HCT116 (cell line): ENCODE data around the gene CERS6. TPM values are rescaled to one million over a fixed set of nuclear protein-coding genes. Genes with fewer than 3 reads are reported as not detected.

Experiments
- ATAC-seq: fragments of 200-7000 bp; cut with Tn5 transposase; 2 replicates; pipeline ENCODE4 v1.9.1; 2020; ENCODE audit warnings: mild to moderate bottlenecking, moderate library complexity
- BruUV-seq: library from RNA; stranded (reverse); fragments of 400-500 nt; replicated peaks from 2 replicates; lab custom pipeline; 2021; lab: Mats Ljungman, UMichigan
- CTCF ChIA-PET: fragments of 300-600 bp; sonication (Branson Sonifier 250); formaldehyde crosslinking; loops from one replicate; lab custom pipeline; 2021; ENCODE audit warnings: antibody characterized with exemption; lab: Charles Lee
- POLR2A ChIA-PET: fragments of 300-600, 350-600 bp; sonication (Branson Sonifier 250); formaldehyde crosslinking; loops from one replicate; lab custom pipeline; 2021; ENCODE audit warnings: antibody characterized with exemption; lab: Charles Lee
- RAD21 ChIA-PET, 2 experiments: fragments of 300-600 bp; sonication (Branson Sonifier 250); formaldehyde crosslinking; loops; one replicate each; lab custom pipeline; 2023; ENCODE audit warnings: low total read pairs in 2 of 2; ENCODE audit not compliant: uncharacterized antibody in 2 of 2, unreplicated experiment in 2 of 2, low non-redundant PET in 1 of 2; lab: Charles Lee
- DNase-seq: peaks from one replicate; pipeline ENCODE4 v3.0.0-alpha.2; 2010; ENCODE audit warnings: low read depth, low spot score
- H2AFZ ChIP-seq: fragments of 200-600 bp; shearing (Covaris generic), sonication (generic); 2 replicates; pipeline ENCODE4 v1.6.1; 2017; ENCODE audit warnings: low read depth, mixed run types, mixed read lengths, antibody characterized with exemption, low read length; ENCODE audit not compliant: poor library complexity, severe bottlenecking
- H3K27ac ChIP-seq: 2 replicates; pipeline ENCODE4 v1.5.1; 2012; ENCODE audit warnings: low read depth, low read length
- H3K27me3 ChIP-seq: fragments of 200-600 bp; sonication (generic); 2 replicates; pipeline ENCODE4 v1.6.1; 2016; ENCODE audit warnings: mixed run types, low read length, mixed read lengths; ENCODE audit not compliant: insufficient read depth
- H3K36me3 ChIP-seq, 2 experiments: fragments of 200-500 bp in 1 of 2; fragments of 200-600 bp in 1 of 2; sonication (Bioruptor generic) in 1 of 2; sonication (generic) in 1 of 2; 2 replicates each; pipeline versions ENCODE4 v1.5.1 to v1.6.1; 2014 to 2016; ENCODE audit warnings: low read length in 2 of 2, inconsistent platforms in 1 of 2, mixed read lengths in 1 of 2, mixed run types in 1 of 2; ENCODE audit not compliant: insufficient read depth in 2 of 2, control insufficient read depth in 1 of 2
- H3K4me1 ChIP-seq, 2 experiments: fragments of 200-600 bp in 1 of 2; sonication (generic) in 1 of 2; 2 replicates each; pipeline versions ENCODE4 v1.5.1 to v1.6.1; 2012 to 2017; ENCODE audit warnings: low read length in 2 of 2, inconsistent platforms in 1 of 2, mild to moderate bottlenecking in 1 of 2, mixed read lengths in 1 of 2, mixed run types in 1 of 2, moderate library complexity in 1 of 2; ENCODE audit not compliant: insufficient read depth in 2 of 2, control insufficient read depth in 1 of 2
- H3K4me2 ChIP-seq: fragments of 200-600 bp; sonication (generic); 2 replicates; pipeline ENCODE4 v1.6.1; 2017; ENCODE audit warnings: mixed run types, low read length, mixed read lengths
- H3K4me3 ChIP-seq, 2 experiments: fragments of 200-600 bp in 1 of 2; sonication (generic) in 1 of 2; replicated peaks in 1 of 2; 2 replicates each; pipeline ENCODE4 v1.5.1; 2011 to 2016; ENCODE audit warnings: low read length in 2 of 2, control low read depth in 1 of 2, low read depth in 1 of 2, mild to moderate bottlenecking in 1 of 2, mixed read lengths in 1 of 2, mixed run types in 1 of 2
- H3K79me2 ChIP-seq: fragments of 200-600 bp; sonication (generic); 2 replicates; pipeline ENCODE4 v1.6.1; 2017; ENCODE audit warnings: mild to moderate bottlenecking, mixed run types, low read length, moderate library complexity, mixed read lengths; ENCODE audit not compliant: insufficient read depth
- H3K9ac ChIP-seq: fragments of 200-600 bp; sonication (generic); 2 replicates; pipeline ENCODE4 v1.6.1; 2016; ENCODE audit warnings: low read length, mixed read lengths
- H3K9me2 ChIP-seq: fragments of 200-600 bp; sonication (generic), shearing (Covaris generic); 2 replicates; pipeline ENCODE4 v1.6.1; 2017; ENCODE audit warnings: mixed run types, mild to moderate bottlenecking, moderate library complexity; ENCODE audit not compliant: insufficient read depth
- H3K9me3 ChIP-seq, 2 experiments: fragments of 200-500 bp in 1 of 2; fragments of 200-600 bp in 1 of 2; sonication (Bioruptor generic) in 1 of 2; sonication (generic) in 1 of 2; 2 replicates each; pipeline ENCODE4 v1.6.1; 2014 to 2017; ENCODE audit warnings: low read length in 2 of 2, mixed read lengths in 2 of 2, inconsistent platforms in 1 of 2, low read depth in 1 of 2, mild to moderate bottlenecking in 1 of 2, mixed run types in 1 of 2, moderate library complexity in 1 of 2; ENCODE audit not compliant: control insufficient read depth in 1 of 2, insufficient read depth in 1 of 2
- H4K20me1 ChIP-seq: fragments of 200-600 bp; sonication (generic), shearing (Covaris generic); 2 replicates; pipeline ENCODE4 v1.6.1; 2017; ENCODE audit warnings: mixed run types, mild to moderate bottlenecking, moderate library complexity; ENCODE audit not compliant: insufficient read depth
- ATF3 ChIP-seq: IDR thresholded peaks from 2 replicates; pipeline ENCODE4 v1.6.1; 2012
- CEBPB ChIP-seq: IDR thresholded peaks from 2 replicates; pipeline ENCODE4 v1.6.1; 2012; ENCODE audit warnings: low read depth
- EGR1 ChIP-seq: IDR thresholded peaks from 2 replicates; pipeline ENCODE4 v1.6.1; 2012; ENCODE audit warnings: low read depth
- ELF1 ChIP-seq: IDR thresholded peaks from 2 replicates; pipeline ENCODE4 v1.6.1; 2012; ENCODE audit warnings: low read depth, borderline replicate concordance
- EZH2phosphoT487 ChIP-seq: fragments of 200-600 bp; IDR thresholded peaks from 2 replicates; pipeline ENCODE4 v1.6.1; 2018; ENCODE audit warnings: antibody characterized with exemption, borderline replicate concordance
- FOSL1 ChIP-seq: IDR thresholded peaks from 2 replicates; pipeline ENCODE4 v1.6.1; 2012; ENCODE audit warnings: low read depth
- JUND ChIP-seq: IDR thresholded peaks from 2 replicates; pipeline ENCODE4 v1.6.1; 2012
- POLR2A ChIP-seq: IDR thresholded peaks from 2 replicates; pipeline ENCODE4 v1.7.0; 2011; ENCODE audit warnings: borderline replicate concordance; ENCODE audit not compliant: insufficient read depth, insufficient read length; ENCODE audit errors: extremely low read depth
- POLR2AphosphoS5 ChIP-seq: IDR thresholded peaks from 2 replicates; pipeline ENCODE4 v1.6.1; 2011; ENCODE audit warnings: mild to moderate bottlenecking, low read depth, low read length, moderate library complexity
- REST ChIP-seq: IDR thresholded peaks from 2 replicates; pipeline ENCODE4 v1.6.1; 2012; ENCODE audit warnings: low read depth
- SIN3A ChIP-seq: IDR thresholded peaks from 2 replicates; pipeline ENCODE4 v1.6.1; 2012; ENCODE audit warnings: low read depth
- SP1 ChIP-seq: IDR thresholded peaks from 2 replicates; pipeline ENCODE4 v1.6.1; 2012; ENCODE audit warnings: low read depth
- SRF ChIP-seq: IDR thresholded peaks from 2 replicates; pipeline ENCODE4 v1.6.1; 2012; ENCODE audit warnings: low read depth
- TCF7L2 ChIP-seq: IDR thresholded peaks from 2 replicates; pipeline ENCODE4 v1.7.0; 2011; ENCODE audit warnings: borderline replicate concordance, inconsistent platforms; ENCODE audit not compliant: insufficient read depth, insufficient read length; ENCODE audit errors: extremely low read depth
- ZNF274 ChIP-seq: fragments of 200-500 bp; sonication (Bioruptor generic); IDR thresholded peaks from 2 replicates; pipeline ENCODE4 v1.6.1; 2014; ENCODE audit warnings: mild to moderate bottlenecking, low read depth, low read length, inconsistent platforms
- intact Hi-C: fragments of 100-400 bp; cut with micrococcal nuclease; formaldehyde crosslinking; loops from 2 replicates; pipeline ENCODE4 v1.10.0; 2022
- total RNA-seq: library from RNA; stranded (reverse); gene quantifications from one replicate; pipeline ENCODE4 v1.2.1, GENCODE V29; 2021; ENCODE audit not compliant: unreplicated experiment
- TF ChIP-seq, protein P1 (sequence below): IDR thresholded peaks from 2 replicates; pipeline ENCODE4 v1.6.1; 2011; ENCODE audit warnings: mild to moderate bottlenecking, low read length, moderate library complexity; ENCODE audit not compliant: insufficient replicate concordance; ENCODE audit errors: extremely low read depth
- TF ChIP-seq, protein P2 (sequence below): IDR thresholded peaks from 2 replicates; pipeline ENCODE4 v1.6.1; 2012

The CERS6 gene
- total RNA-seq, 1 experiment from 2014 or later = 37.0 TPM

DNA sequence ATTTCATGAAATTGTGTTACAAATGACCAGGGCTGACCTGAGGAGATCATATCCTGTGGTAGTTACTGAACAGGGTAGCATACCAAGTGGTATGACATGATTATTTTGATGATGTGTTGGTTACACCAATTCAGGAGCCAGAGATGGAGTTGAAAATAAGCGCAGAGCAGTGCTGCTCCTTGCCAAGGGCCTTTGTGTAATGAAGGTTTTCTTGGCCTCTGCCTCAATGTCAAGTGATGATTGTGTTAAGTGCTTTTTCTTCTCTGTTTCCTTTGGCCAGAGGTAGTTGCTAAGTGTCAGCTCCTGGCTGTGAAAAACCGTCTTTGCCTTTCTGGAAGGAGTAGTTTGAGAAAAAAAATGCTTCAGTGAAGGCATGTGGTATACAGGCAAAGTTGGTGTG lies 131.2 kb downstream of the CERS6 start:
- intact Hi-C loops = no loop called here
- Histone ChIP-seq H3K27me3 (no peaks in the 10 kb centered on the region), H3K9me3 (no peaks in the 10 kb centered on the region), H3K9me2 (no peaks in the 10 kb centered on the region), H3K36me3 (no peaks in the 10 kb centered on the region), H3K27ac (no peak overlapping the region), H3K4me2 (no peak overlapping the region), H3K9ac (no peak overlapping the region), H3K4me1 (peaks cover 5 to 20% of the 10 kb centered on the region in 2 experiments; a peak in 3 of 4 replicates), H2AFZ (no peak overlapping the region), H3K79me2 (peaks cover 10% of the 10 kb centered on the region; the same call in 1 of the 2 replicates), H3K4me3 (no peak overlapping the region), H4K20me1 (peaks cover 4% of the 10 kb centered on the region; the same call in 1 of the 2 replicates)
- DNase-seq (no peak), ATAC-seq (no peak)
- ChIA-PET CTCF (no interaction called here), RAD21 (no interaction called here), POLR2A (no interaction called here)
- no peak for TF ChIP-seq SIN3A
- TF ChIP-seq ATF3 = no peak
- no peak for TF ChIP-seq EGR1
- TF ChIP-seq POLR2AphosphoS5 = no peak
- TF ChIP-seq, protein P1, sequence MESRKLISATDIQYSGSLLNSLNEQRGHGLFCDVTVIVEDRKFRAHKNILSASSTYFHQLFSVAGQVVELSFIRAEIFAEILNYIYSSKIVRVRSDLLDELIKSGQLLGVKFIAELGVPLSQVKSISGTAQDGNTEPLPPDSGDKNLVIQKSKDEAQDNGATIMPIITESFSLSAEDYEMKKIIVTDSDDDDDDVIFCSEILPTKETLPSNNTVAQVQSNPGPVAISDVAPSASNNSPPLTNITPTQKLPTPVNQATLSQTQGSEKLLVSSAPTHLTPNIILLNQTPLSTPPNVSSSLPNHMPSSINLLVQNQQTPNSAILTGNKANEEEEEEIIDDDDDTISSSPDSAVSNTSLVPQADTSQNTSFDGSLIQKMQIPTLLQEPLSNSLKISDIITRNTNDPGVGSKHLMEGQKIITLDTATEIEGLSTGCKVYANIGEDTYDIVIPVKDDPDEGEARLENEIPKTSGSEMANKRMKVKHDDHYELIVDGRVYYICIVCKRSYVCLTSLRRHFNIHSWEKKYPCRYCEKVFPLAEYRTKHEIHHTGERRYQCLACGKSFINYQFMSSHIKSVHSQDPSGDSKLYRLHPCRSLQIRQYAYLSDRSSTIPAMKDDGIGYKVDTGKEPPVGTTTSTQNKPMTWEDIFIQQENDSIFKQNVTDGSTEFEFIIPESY = no peak
- no peak for TF ChIP-seq REST
- TF ChIP-seq, protein P2, sequence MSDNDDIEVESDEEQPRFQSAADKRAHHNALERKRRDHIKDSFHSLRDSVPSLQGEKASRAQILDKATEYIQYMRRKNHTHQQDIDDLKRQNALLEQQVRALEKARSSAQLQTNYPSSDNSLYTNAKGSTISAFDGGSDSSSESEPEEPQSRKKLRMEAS = no peak
- no peak for TF ChIP-seq TCF7L2
- no peak for TF ChIP-seq ZNF274
- no peak for TF ChIP-seq SP1
- no peak for TF ChIP-seq SRF
- no peak for TF ChIP-seq CEBPB
- TF ChIP-seq JUND = no peak
- TF ChIP-seq EZH2phosphoT487 = no peak
- no peak for TF ChIP-seq POLR2A
- no peak for TF ChIP-seq FOSL1
- TF ChIP-seq ELF1 = no peak
- no TSS peak for BruUV-seq
